H9 (cell line): ENCODE measurements around the gene CASP14. TPM values are rescaled to one million over a fixed set of nuclear protein-coding genes. Genes with fewer than 3 reads are reported as not detected.
"Not testable (repeated sequence)": the region's sequence is repeated elsewhere in the genome, so short reads cannot be mapped to it uniquely, and the experiment has no call there.

ENCODE experiments used
- DNase-seq: peaks from one replicate; pipeline ENCODE4 v3.0.0-alpha.2; 2017
- H2AFZ ChIP-seq: one replicate; pipeline ENCODE4 v1.6.1; 2013; ENCODE audit warnings: mild to moderate bottlenecking, low read length, control low read depth, moderate library complexity
- H2AK5ac ChIP-seq: 2 replicates; pipeline ENCODE4 v1.6.1; 2013; ENCODE audit warnings: low read length, control low read depth, mixed read lengths; ENCODE audit not compliant: insufficient read length
- H2BK120ac ChIP-seq: one replicate; pipeline ENCODE4 v1.6.1; 2013; ENCODE audit warnings: low read depth, mild to moderate bottlenecking, low read length, control low read depth, inconsistent platforms; ENCODE audit not compliant: poor library complexity, severe bottlenecking
- H2BK12ac ChIP-seq: 2 replicates; pipeline ENCODE4 v1.6.1; 2013; ENCODE audit warnings: low read length, control low read depth, mixed read lengths, low read depth; ENCODE audit not compliant: insufficient read length
- H2BK15ac ChIP-seq: 2 replicates; pipeline ENCODE4 v1.6.1; 2013; ENCODE audit warnings: low read depth, low read length, control low read depth
- H2BK20ac ChIP-seq: one replicate; pipeline ENCODE4 v1.6.1; 2013; ENCODE audit warnings: low read depth, mild to moderate bottlenecking, low read length, control low read depth, inconsistent platforms; ENCODE audit not compliant: poor library complexity, severe bottlenecking
- H2BK5ac ChIP-seq: 2 replicates; pipeline ENCODE4 v1.6.1; 2013; ENCODE audit warnings: low read length, control low read depth, mixed read lengths; ENCODE audit not compliant: insufficient read length
- H3K14ac ChIP-seq: 2 replicates; pipeline ENCODE4 v1.6.1; 2013; ENCODE audit warnings: low read length, control low read depth; ENCODE audit not compliant: insufficient read depth
- H3K18ac ChIP-seq: 2 replicates; pipeline ENCODE4 v1.6.1; 2013; ENCODE audit warnings: low read depth, mild to moderate bottlenecking, mixed read lengths, low read length, control low read depth; ENCODE audit not compliant: insufficient read length
- H3K23ac ChIP-seq: 2 replicates; pipeline ENCODE4 v1.6.1; 2013; ENCODE audit warnings: low read length, control low read depth, mixed read lengths, low read depth; ENCODE audit not compliant: insufficient read length
- H3K23me2 ChIP-seq: 2 replicates; pipeline ENCODE4 v1.6.1; 2013; ENCODE audit warnings: low read depth, mild to moderate bottlenecking, mixed read lengths, low read length, control low read depth; ENCODE audit not compliant: insufficient read length, poor library complexity, severe bottlenecking
- H3K27ac ChIP-seq: 2 replicates; pipeline ENCODE4 v1.5.1; 2013; ENCODE audit warnings: low read length, control low read depth, mixed read lengths, low read depth; ENCODE audit not compliant: insufficient read length
- H3K27me3 ChIP-seq: 2 replicates; pipeline ENCODE4 v1.6.1; 2013; ENCODE audit warnings: low read length, control low read depth, inconsistent platforms; ENCODE audit not compliant: insufficient read depth
- H3K4ac ChIP-seq: 2 replicates; pipeline ENCODE4 v1.6.1; 2013; ENCODE audit warnings: low read depth, mild to moderate bottlenecking, control low read depth, inconsistent platforms, low read length, moderate library complexity
- H3K4me1 ChIP-seq: 2 replicates; pipeline ENCODE4 v1.6.1; 2013; ENCODE audit warnings: low read length, control low read depth, inconsistent platforms; ENCODE audit not compliant: insufficient read depth
- H3K4me2 ChIP-seq: 2 replicates; pipeline ENCODE4 v1.6.1; 2013; ENCODE audit warnings: low read length, control low read depth, mixed read lengths; ENCODE audit not compliant: insufficient read length, insufficient read depth
- H3K56ac ChIP-seq: 2 replicates; pipeline ENCODE4 v1.6.1; 2013; ENCODE audit warnings: low read depth, mild to moderate bottlenecking, mixed read lengths, low read length, control low read depth; ENCODE audit not compliant: insufficient read length
- H3K79me1 ChIP-seq: 2 replicates; pipeline ENCODE4 v1.6.1; 2013; ENCODE audit warnings: low read depth, mild to moderate bottlenecking, moderate library complexity, low read length, control low read depth, inconsistent platforms; ENCODE audit not compliant: insufficient read depth, poor library complexity, severe bottlenecking
- H3K79me2 ChIP-seq: 2 replicates; pipeline ENCODE4 v1.6.1; 2013; ENCODE audit warnings: low read length, control low read depth, inconsistent platforms; ENCODE audit not compliant: insufficient read depth
- H3K9ac ChIP-seq: 2 replicates; pipeline ENCODE4 v1.6.1; 2013; ENCODE audit warnings: low read length, control low read depth, mixed read lengths; ENCODE audit not compliant: insufficient read length; ENCODE audit errors: extremely low read depth
- H3K9me3 ChIP-seq: one replicate; pipeline ENCODE4 v1.6.1; 2013; ENCODE audit warnings: low read depth, low read length, inconsistent platforms; ENCODE audit not compliant: control insufficient read depth
- H3T11ph ChIP-seq: one replicate; pipeline ENCODE4 v1.6.1; 2013; ENCODE audit warnings: mild to moderate bottlenecking, low read length, control low read depth, inconsistent platforms
- H4K20me1 ChIP-seq: one replicate; pipeline ENCODE4 v1.6.1; 2013; ENCODE audit not compliant: control insufficient read depth, insufficient read length, insufficient read depth
- H4K5ac ChIP-seq: 2 replicates; pipeline ENCODE4 v1.6.1; 2013; ENCODE audit warnings: low read depth, mild to moderate bottlenecking, mixed read lengths, low read length, control low read depth; ENCODE audit not compliant: insufficient read length
- H4K8ac ChIP-seq: replicated peaks from 2 replicates; pipeline ENCODE4 v1.6.1; 2013; ENCODE audit warnings: low read length, control low read depth, mixed read lengths, low read depth; ENCODE audit not compliant: insufficient read length
- H4K91ac ChIP-seq: 2 replicates; pipeline ENCODE4 v1.6.1; 2013; ENCODE audit warnings: low read depth, mild to moderate bottlenecking, moderate library complexity, mixed read lengths, low read length, control low read depth; ENCODE audit not compliant: insufficient read length
- H3K27ac Mint-ChIP-seq, 3 experiments: 2 replicates in 2 of 3; 3 replicates in 1 of 3; pipeline ENCODE4 v1.8.0; 2020 to 2021; ENCODE audit warnings: mixed read lengths in 3 of 3, mild to moderate bottlenecking in 1 of 3, moderate library complexity in 1 of 3
- H3K27me3 Mint-ChIP-seq: 2 replicates; pipeline ENCODE4 v1.8.0; 2021; ENCODE audit warnings: low read depth, mild to moderate bottlenecking, moderate library complexity, mixed read lengths
- H3K36me3 Mint-ChIP-seq, 3 experiments: 2 replicates in 2 of 3; 3 replicates in 1 of 3; pipeline ENCODE4 v1.8.0; 2020 to 2021; ENCODE audit warnings: low read depth in 3 of 3, mixed read lengths in 3 of 3; ENCODE audit not compliant: insufficient read depth in 1 of 3
- H3K4me1 Mint-ChIP-seq, 2 experiments: 2 replicates each; pipeline ENCODE4 v1.8.0; 2020; ENCODE audit warnings: mixed read lengths in 2 of 2
- H3K4me3 Mint-ChIP-seq, 2 experiments: 2 replicates in 1 of 2; 3 replicates in 1 of 2; pipeline ENCODE4 v1.8.0; 2020 to 2021; ENCODE audit warnings: mild to moderate bottlenecking in 2 of 2, mixed read lengths in 2 of 2, moderate library complexity in 1 of 2
- H3K9me3 Mint-ChIP-seq, 2 experiments: 2 replicates in 1 of 2; 3 replicates in 1 of 2; pipeline ENCODE4 v1.8.0; 2020; ENCODE audit warnings: mild to moderate bottlenecking in 2 of 2, mixed read lengths in 2 of 2, moderate library complexity in 1 of 2
- CTCF ChIP-seq: fragments of 200-600 bp; sonication (generic); conservative IDR thresholded peaks from 3 replicates; pipeline ENCODE4 v1.8.0; 2021; ENCODE audit warnings: antibody characterized with exemption, mild to moderate bottlenecking
- WGBS: extraction: QIAGEN DNeasy Blood & Tissue Kit; methylation state at CpG from one replicate; pipeline ENCODE4 v1.1.7; 2013; ENCODE audit warnings: missing lambda C conversion rate, low lambda C conversion rate, mixed read lengths; ENCODE audit not compliant: insufficient read length; ENCODE audit errors: extremely low coverage; 5-methylcytosine and 5-hydroxymethylcytosine counted together
- total RNA-seq: library from RNA; stranded (reverse); gene quantifications from 2 replicates; pipeline ENCODE4 v1.2.1, GENCODE V29; 2021

The CASP14 gene
- total RNA-seq, 1 experiment from 2014 or later = not detected

DNA sequence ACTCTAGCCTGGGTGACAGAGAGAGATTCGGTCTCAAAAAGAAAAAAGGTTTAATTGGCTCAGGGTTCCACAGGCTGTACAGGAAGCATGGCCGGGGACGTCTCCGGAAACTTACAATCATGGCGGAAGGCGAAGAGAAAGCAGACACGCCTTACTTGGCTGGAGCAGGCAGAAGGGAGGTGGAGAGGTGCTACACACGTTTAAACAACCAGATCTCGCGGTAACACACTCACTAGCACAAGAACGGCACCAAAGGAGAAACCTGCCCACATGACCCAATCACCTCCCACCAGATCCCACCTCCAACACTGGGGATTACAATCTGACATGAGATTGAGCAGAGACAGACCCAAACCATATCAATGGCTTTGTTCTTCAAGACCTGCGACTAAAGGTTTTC lies 12.8 kb downstream of the CASP14 start:
- Histone ChIP-seq H4K20me1 (no peaks in the 10 kb centered on the region), H3K56ac (no peak overlapping the region), H2BK120ac (no peak overlapping the region), H2AK5ac (no peak overlapping the region), H2BK15ac (no peak overlapping the region), H3K4me1 (no peaks in the 10 kb centered on the region), H3K4me2 (no peak overlapping the region), H4K5ac (no peak overlapping the region), H3K79me1 (no peaks in the 10 kb centered on the region), H3T11ph (no peak overlapping the region), H2BK12ac (no peak overlapping the region), H2AFZ (no peak overlapping the region), H3K9ac (no peak overlapping the region), H3K18ac (no peak overlapping the region), H3K23ac (no peak overlapping the region), H3K27me3 (no peaks in the 10 kb centered on the region), H3K14ac (no peak overlapping the region), H3K23me2 (no peaks in the 10 kb centered on the region), H2BK5ac (no peak overlapping the region), H3K9me3 (no peaks in the 10 kb centered on the region), H3K79me2 (no peaks in the 10 kb centered on the region), H3K27ac (no peak overlapping the region), H2BK20ac (no peak overlapping the region), H4K8ac (no peak overlapping the region), H4K91ac (no peak overlapping the region), H3K4ac (no peak overlapping the region)
- no peak overlapping the region for H3K4me3 Mint-ChIP-seq
- peaks cover 10% of the 10 kb centered on the region for H3K27me3 Mint-ChIP-seq
- no peaks in the 10 kb centered on the region for H3K4me1 Mint-ChIP-seq
- no peak for TF ChIP-seq CTCF
- peaks cover 28 to 92% of the 10 kb centered on the region in 2 experiments for H3K9me3 Mint-ChIP-seq
- no peak for DNase-seq
- WGBS = no CpG with 5 or more reads among the region's 12 CpGs
- no peak overlapping the region for H3K27ac Mint-ChIP-seq
- H3K36me3 Mint-ChIP-seq = peaks cover 0 to 19% (median 6%) of the 10 kb centered on the region in 3 experiments; a peak in 3 of 7 replicates

DNA sequence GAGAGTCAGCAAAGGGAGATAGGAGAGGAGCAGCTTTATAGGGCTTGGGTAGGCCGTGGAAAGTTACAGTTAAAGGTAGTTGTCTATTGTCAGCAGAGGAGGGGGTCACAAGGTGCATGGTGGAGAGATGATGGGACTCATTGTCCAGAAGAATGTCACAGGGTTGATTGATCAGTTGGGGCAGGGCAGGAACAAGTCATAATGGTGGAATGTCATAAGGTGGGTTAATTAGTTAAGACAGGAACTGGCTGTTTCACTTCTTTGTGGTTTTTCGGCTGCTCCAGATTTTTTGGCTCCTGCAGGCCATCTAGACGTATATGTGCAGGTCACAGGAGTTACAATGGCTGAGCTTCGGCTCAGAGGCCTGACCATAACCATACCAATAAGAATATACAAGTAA lies 21.1 kb downstream of the CASP14 start:
- H4K8ac ChIP-seq, H3K18ac ChIP-seq, H3K79me2 ChIP-seq, H3K4me3 Mint-ChIP-seq, H3K27me3 ChIP-seq, H4K5ac ChIP-seq, H4K91ac ChIP-seq, H2BK5ac ChIP-seq, H3K4ac ChIP-seq, H3K14ac ChIP-seq, H3K4me1 ChIP-seq, H4K20me1 ChIP-seq, H3K9me3 ChIP-seq, H2BK20ac ChIP-seq, H3K4me1 Mint-ChIP-seq, H2AK5ac ChIP-seq, H3K56ac ChIP-seq, DNase-seq, H2BK15ac ChIP-seq, H3K27ac ChIP-seq, H3K27me3 Mint-ChIP-seq, H3K23me2 ChIP-seq, H2BK12ac ChIP-seq, H3T11ph ChIP-seq, H3K79me1 ChIP-seq, H3K4me2 ChIP-seq, H3K9ac ChIP-seq, H3K36me3 Mint-ChIP-seq, H2BK120ac ChIP-seq, H3K27ac Mint-ChIP-seq, H3K23ac ChIP-seq, H2AFZ ChIP-seq: not testable (repeated sequence)
- H3K9me3 Mint-ChIP-seq = peaks cover 8 to 79% of the 10 kb centered on the region in 2 experiments
- no CpG with 5 or more reads among the region's 4 CpGs for WGBS
